Measurements from ENCODE around the gene CTNNA2.

CTNNA2 gene

GRCh38 chr2:79611448-79612016 is 98.7 kb downstream of the CTNNA2 start:
- DNase-seq (ENCODE audit: low read depth in 2 of 3, low spot score in 2 of 3), result no peak

- DNase-seq (ENCODE audit: low read depth in 2 of 3, low spot score in 2 of 3), result no peak
These were observed 100.1 kb downstream of the CTNNA2 start for GRCh38 chr2:79612999-79613398.

- DNase-seq (ENCODE audit: low read depth in 2 of 3, low spot score in 2 of 3), result no peak
These were observed 106.6 kb downstream of the CTNNA2 start for GRCh38 chr2:79619442-79619841.

- DNase-seq (ENCODE audit: low read depth in 2 of 3, low spot score in 2 of 3), result no peak
These were observed 107.1 kb downstream of the CTNNA2 start for GRCh38 chr2:79619976-79620375.

GRCh38 chr2:79620679-79621078 is 107.8 kb downstream of the CTNNA2 start:
- no peak for DNase-seq (ENCODE audit: low read depth in 2 of 3, low spot score in 2 of 3)

- DNase-seq (ENCODE audit: low read depth in 2 of 3, low spot score in 2 of 3), result no peak
These were observed 108.4 kb downstream of the CTNNA2 start for GRCh38 chr2:79621252-79621651.

- no peak for DNase-seq (ENCODE audit: low read depth in 2 of 3, low spot score in 2 of 3)
These were observed 108.9 kb downstream of the CTNNA2 start for GRCh38 chr2:79621755-79622154.

GRCh38 chr2:79622508-79622907 is 109.7 kb downstream of the CTNNA2 start:
- no peak for DNase-seq (ENCODE audit: low read depth in 2 of 3, low spot score in 2 of 3)

- DNase-seq (ENCODE audit: low read depth in 2 of 3, low spot score in 2 of 3), result no peak
These were observed 114.4 kb downstream of the CTNNA2 start for GRCh38 chr2:79627237-79627636.

GRCh38 chr2:79630060-79630459 is 117.2 kb downstream of the CTNNA2 start:
- DNase-seq (ENCODE audit: low read depth in 2 of 3, low spot score in 2 of 3), result no peak

- DNase-seq (ENCODE audit: low read depth in 2 of 3, low spot score in 2 of 3), result no peak
These were observed 118.2 kb downstream of the CTNNA2 start for GRCh38 chr2:79630972-79631557.

GRCh38 chr2:79638410-79638809 is 125.6 kb downstream of the CTNNA2 start:
- DNase-seq (ENCODE audit: low read depth in 2 of 3, low spot score in 2 of 3), result no peak

- DNase-seq (ENCODE audit: low read depth in 2 of 3, low spot score in 2 of 3), result no peak
These were observed 126.1 kb downstream of the CTNNA2 start for GRCh38 chr2:79638954-79639353.

GRCh38 chr2:79640001-79640400 is 127.2 kb downstream of the CTNNA2 start:
- no peak for DNase-seq (ENCODE audit: low read depth in 2 of 3, low spot score in 2 of 3)

- no peak for DNase-seq (ENCODE audit: low read depth in 2 of 3, low spot score in 2 of 3)
These were observed 136.7 kb downstream of the CTNNA2 start for GRCh38 chr2:79649531-79649930.

GRCh38 chr2:79660557-79660956 is 147.7 kb downstream of the CTNNA2 start:
- DNase-seq (ENCODE audit: low read depth in 2 of 3, low spot score in 2 of 3), result no peak

- no peak for DNase-seq (ENCODE audit: low read depth in 2 of 3, low spot score in 2 of 3)
These were observed 152.2 kb downstream of the CTNNA2 start for GRCh38 chr2:79665091-79665490.

- DNase-seq (ENCODE audit: low read depth in 2 of 3, low spot score in 2 of 3), result no peak
These were observed 153.6 kb downstream of the CTNNA2 start for GRCh38 chr2:79666430-79666829.

- DNase-seq (ENCODE audit: low read depth in 2 of 3, low spot score in 2 of 3), result no peak
These were observed 156.9 kb downstream of the CTNNA2 start for GRCh38 chr2:79669714-79670113.

- no peak for DNase-seq (ENCODE audit: low read depth in 2 of 3, low spot score in 2 of 3)
These were observed 157.3 kb downstream of the CTNNA2 start for GRCh38 chr2:79670198-79670597.

- DNase-seq (ENCODE audit: low read depth in 2 of 3, low spot score in 2 of 3), result no peak
These were observed 174.0 kb downstream of the CTNNA2 start for GRCh38 chr2:79686884-79687283.

GRCh38 chr2:79695248-79695647 is 182.4 kb downstream of the CTNNA2 start:
- no peak for DNase-seq (ENCODE audit: low read depth in 2 of 3, low spot score in 2 of 3)

GRCh38 chr2:79697200-79697599 is 184.3 kb downstream of the CTNNA2 start:
- DNase-seq (ENCODE audit: low read depth in 2 of 3, low spot score in 2 of 3), result no peak

All from activated CD8-positive, alpha-beta memory T cell treated with anti-CD3 and anti-CD28 coated beads for 48 hours (primary cell).